Thymus (tissue), 11 donors: ENCODE data around the gene CNGA4. TPM values are rescaled to one million over a fixed set of nuclear protein-coding genes. Genes with fewer than 3 reads are reported as not detected.

Experiments
- DNase-seq, 9 donors: peaks; one replicate each; pipeline ENCODE4 v3.0.0-alpha.2; 2013; ENCODE audit warnings: low spot score in 9 of 9, low read depth in 6 of 9, missing footprints in 1 of 9
- H3K27ac ChIP-seq, 2 donors: one replicate each; pipeline ENCODE4 v1.5.1; 2013; ENCODE audit warnings: control low read depth in 1 of 2, low read depth in 1 of 2, low read length in 1 of 2, mild to moderate bottlenecking in 1 of 2, moderate library complexity in 1 of 2
- H3K27me3 ChIP-seq, 2 donors: one replicate each; pipeline ENCODE4 v1.5.1; 2013; ENCODE audit warnings: low read length in 1 of 2; ENCODE audit not compliant: control insufficient read depth in 2 of 2, insufficient read depth in 1 of 2
- H3K36me3 ChIP-seq, 2 donors: one replicate each; pipeline ENCODE4 v1.5.1; 2013; ENCODE audit warnings: low read length in 1 of 2, mild to moderate bottlenecking in 1 of 2, moderate library complexity in 1 of 2; ENCODE audit not compliant: control insufficient read depth in 2 of 2, insufficient read depth in 2 of 2
- H3K4me1 ChIP-seq, 2 donors: one replicate each; pipeline ENCODE4 v1.5.1; 2013; ENCODE audit warnings: low read length in 2 of 2; ENCODE audit not compliant: control insufficient read depth in 2 of 2, insufficient read depth in 2 of 2
- H3K4me3 ChIP-seq, 2 donors: one replicate each; pipeline ENCODE4 v1.5.1; 2013; ENCODE audit warnings: low read length in 2 of 2, control low read depth in 1 of 2, mild to moderate bottlenecking in 1 of 2
- H3K9me3 ChIP-seq, 2 donors: one replicate each; pipeline ENCODE4 v1.5.1; 2013; ENCODE audit warnings: low read length in 1 of 2, mild to moderate bottlenecking in 1 of 2; ENCODE audit not compliant: control insufficient read depth in 2 of 2, insufficient read depth in 1 of 2
- WGBS: extraction: QIAGEN DNeasy Blood & Tissue Kit; methylation state at CpG from one replicate; pipeline ENCODE4 v1.1.7; 2013; 5-methylcytosine and 5-hydroxymethylcytosine counted together
- polyA plus RNA-seq: library from polyadenylated mRNA; stranded (reverse); fragments of 200-250 nt; gene quantifications from one replicate; pipeline ENCODE4 v1.2.3, GENCODE V29; 2013
- total RNA-seq: library from RNA; stranded (reverse); fragments of 120-200 nt; gene quantifications from one replicate; pipeline ENCODE4 v1.2.4, GENCODE V29; 2013
- donor health status: healthy.

The CNGA4 gene
- total and polyA plus RNA-seq, 2 donors = 0.05 to 0.27 TPM

DNA sequence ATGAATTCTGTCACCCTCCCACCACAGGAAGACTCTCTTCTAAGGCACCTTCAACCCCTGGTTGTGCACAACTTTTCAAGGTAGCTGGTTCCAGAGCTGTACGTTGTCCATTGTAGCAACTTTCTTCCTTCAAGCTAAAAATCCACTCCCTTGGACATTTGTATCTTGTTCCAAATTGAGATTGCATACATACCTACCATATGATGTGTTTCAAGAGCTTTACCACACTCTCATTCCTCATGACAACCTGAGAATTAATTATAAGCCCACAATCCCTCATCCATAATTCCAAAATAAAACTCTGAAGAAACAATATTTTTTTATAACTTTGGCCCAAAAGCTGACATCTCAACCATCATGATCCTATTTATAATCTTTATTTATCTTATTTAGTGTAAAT lies 36.8 kb upstream of the CNGA4 start:
- Histone ChIP-seq H3K4me3 (no peak overlapping the region), H3K27ac (no peak overlapping the region), H3K4me1 (no peaks in the 10 kb centered on the region), H3K27me3 (no peaks in the 10 kb centered on the region), H3K9me3 (no peaks in the 10 kb centered on the region), H3K36me3 (peaks cover 3 to 4% of the 10 kb centered on the region in 2 donors)
- DNase-seq = no peak
- 97% methylated on average over 1 of the region's 1 CpG for WGBS

DNA sequence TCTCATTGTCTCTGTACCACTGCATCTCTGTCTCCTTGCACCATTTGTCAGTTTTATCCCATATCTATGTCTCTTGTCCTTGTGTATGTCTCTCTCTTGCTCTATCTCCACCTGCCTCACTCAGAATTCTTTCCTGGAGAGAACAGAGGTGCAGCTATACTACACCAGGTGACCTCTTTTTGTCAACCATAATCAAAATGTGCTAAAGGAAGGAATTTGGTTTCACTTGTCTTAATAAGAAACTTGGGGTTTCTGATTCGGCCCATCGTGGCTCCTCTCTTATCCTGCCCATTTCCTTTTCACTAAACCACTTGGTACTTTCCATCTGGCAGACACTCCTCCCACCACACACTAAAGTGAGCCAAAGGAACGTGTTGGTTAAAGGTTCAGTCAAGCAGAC lies 35.6 kb upstream of the CNGA4 start:
- H3K4me1 ChIP-seq = no peaks in the 10 kb centered on the region
- no peak for DNase-seq
- H3K36me3 ChIP-seq = peaks cover 3 to 10% of the 10 kb centered on the region in 2 donors
- H3K27ac ChIP-seq = no peak overlapping the region
- no peak overlapping the region for H3K4me3 ChIP-seq
- H3K27me3 ChIP-seq = no peaks in the 10 kb centered on the region
- H3K9me3 ChIP-seq = no peaks in the 10 kb centered on the region
- WGBS = 15% methylated on average over 3 of the region's 3 CpGs

DNA sequence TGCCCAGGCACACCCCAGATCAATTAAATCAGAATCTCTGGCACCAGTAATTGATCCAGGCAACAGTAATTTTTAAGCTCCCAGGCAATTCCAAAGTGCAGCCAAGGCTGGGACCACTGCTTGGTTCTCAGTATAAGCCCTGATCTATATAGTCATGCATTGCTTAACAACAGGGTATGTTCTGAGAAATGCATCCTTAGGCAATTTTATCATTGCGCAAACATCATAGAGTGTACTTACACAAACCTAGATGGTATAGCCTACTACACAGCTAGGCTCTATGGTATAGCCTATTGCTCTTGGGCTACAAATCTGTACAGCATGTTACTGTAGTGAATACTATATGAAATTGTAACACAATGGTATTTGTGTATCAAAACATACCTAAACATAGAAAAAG lies 34.2 kb upstream of the CNGA4 start:
- no peaks in the 10 kb centered on the region for H3K4me1 ChIP-seq
- 97% methylated on average over 1 of the region's 1 CpG for WGBS
- H3K4me3 ChIP-seq = no peak overlapping the region
- no peaks in the 10 kb centered on the region for H3K27me3 ChIP-seq
- DNase-seq = no peak
- H3K9me3 ChIP-seq = no peaks in the 10 kb centered on the region
- H3K27ac ChIP-seq = no peak overlapping the region
- peaks cover 5 to 13% of the 10 kb centered on the region in 2 donors for H3K36me3 ChIP-seq

DNA sequence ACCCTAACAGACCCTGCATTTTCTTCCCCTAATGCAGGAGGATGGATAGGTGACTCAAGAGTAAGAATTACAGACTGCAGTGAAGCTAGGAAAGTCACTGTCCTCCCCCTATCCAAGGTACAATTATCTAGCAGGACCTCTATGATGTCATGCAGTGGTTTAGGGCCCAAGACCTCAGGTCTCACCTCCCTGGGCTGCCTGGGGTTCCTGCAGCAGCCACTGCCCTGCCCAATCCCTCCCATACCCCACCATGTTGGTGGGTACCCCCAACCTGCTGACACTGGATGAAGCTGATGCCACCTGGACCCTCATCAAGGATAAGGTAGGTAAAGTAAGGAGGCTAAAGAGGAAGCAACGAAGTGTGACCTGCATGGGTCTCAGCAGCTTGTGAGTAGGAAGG lies 33.5 kb upstream of the CNGA4 start, which contains the start of gene C11orf42:
TSS of gene C11orf42 (plus strand) at position 192 of the 400 bp plus-strand sequence. CDS start at position 251, 59 bp downstream.
- WGBS = 100% methylated on average over 1 of the region's 1 CpG
- Histone ChIP-seq H3K36me3 (peaks cover 11 to 15% of the 10 kb centered on the region in 2 donors), H3K9me3 (no peaks in the 10 kb centered on the region), H3K27ac (no peak within 1 kb of the TSS), H3K4me3 (no peak within 1 kb of the TSS), H3K27me3 (no peaks in the 10 kb centered on the region), H3K4me1 (no peaks in the 10 kb centered on the region)
- DNase-seq = no peak

DNA sequence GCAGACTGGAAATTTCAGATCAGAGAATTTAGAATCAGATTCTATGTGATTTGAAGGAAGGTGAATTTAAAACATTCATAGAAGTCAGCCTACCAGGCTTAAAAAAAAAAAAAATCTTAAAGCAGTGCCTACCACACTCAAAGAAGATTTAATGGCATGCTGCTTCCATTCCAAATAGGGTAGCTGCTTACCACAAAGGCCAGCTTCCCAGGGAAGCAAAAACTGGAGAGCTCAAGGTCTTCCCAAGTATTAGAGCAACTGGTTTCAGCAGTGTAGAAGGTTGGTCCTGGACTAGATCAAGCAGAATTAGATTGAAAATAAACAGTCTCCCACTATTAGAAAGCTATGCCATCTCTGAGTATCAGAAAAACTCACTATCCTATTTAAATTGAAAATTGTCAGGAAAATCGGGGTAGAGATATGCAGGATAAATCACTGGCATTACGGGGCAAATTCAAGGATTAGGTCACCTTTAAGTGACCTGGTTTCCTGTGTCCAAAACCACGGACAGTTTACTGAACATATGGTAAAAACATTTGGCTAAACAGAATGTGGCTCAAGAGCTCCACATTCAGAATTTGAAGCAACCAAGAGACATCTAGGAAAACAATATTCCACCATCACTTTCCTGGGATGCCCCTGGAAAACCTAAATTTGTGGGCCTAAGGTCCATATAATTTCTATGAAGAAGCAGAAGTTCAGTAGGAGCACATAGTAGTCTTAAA lies 32.3 kb upstream of the CNGA4 start:
- no peaks in the 10 kb centered on the region for H3K4me1 ChIP-seq
- no peaks in the 10 kb centered on the region for H3K27me3 ChIP-seq
- no peak overlapping the region for H3K4me3 ChIP-seq
- no peak overlapping the region for H3K27ac ChIP-seq
- no peak for DNase-seq
- H3K36me3 ChIP-seq = peaks cover 21 to 26% of the 10 kb centered on the region in 2 donors
- H3K9me3 ChIP-seq = no peaks in the 10 kb centered on the region
- 96% methylated on average over 3 of the region's 3 CpGs for WGBS

DNA sequence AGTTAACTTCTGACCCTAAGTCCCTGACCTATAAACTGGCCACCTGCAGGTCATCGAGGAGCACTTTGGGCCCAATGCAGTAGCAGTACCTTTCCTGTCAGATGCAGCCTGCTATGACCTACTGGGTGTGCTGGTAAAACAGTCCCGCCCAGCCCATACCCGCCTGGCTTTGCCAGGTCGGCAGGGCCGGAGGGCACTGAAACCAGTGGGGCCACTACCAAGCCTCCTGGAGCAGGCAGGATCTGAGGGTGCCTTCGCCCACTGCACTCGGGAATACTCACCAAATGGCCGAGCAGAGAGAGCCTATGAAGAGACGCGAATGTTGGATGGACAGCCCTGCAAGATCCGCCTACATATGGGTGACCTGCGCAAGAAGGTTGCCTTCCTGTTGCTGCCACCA lies 29.1 kb upstream of the CNGA4 start:
- Histone ChIP-seq H3K36me3 (peaks cover 37 to 40% of the 10 kb centered on the region in 2 donors), H3K4me1 (no peaks in the 10 kb centered on the region), H3K4me3 (no peak overlapping the region), H3K27me3 (no peaks in the 10 kb centered on the region), H3K9me3 (no peaks in the 10 kb centered on the region), H3K27ac (no peak overlapping the region)
- no peak for DNase-seq
- WGBS = 96% methylated on average over 12 of the region's 12 CpGs

DNA sequence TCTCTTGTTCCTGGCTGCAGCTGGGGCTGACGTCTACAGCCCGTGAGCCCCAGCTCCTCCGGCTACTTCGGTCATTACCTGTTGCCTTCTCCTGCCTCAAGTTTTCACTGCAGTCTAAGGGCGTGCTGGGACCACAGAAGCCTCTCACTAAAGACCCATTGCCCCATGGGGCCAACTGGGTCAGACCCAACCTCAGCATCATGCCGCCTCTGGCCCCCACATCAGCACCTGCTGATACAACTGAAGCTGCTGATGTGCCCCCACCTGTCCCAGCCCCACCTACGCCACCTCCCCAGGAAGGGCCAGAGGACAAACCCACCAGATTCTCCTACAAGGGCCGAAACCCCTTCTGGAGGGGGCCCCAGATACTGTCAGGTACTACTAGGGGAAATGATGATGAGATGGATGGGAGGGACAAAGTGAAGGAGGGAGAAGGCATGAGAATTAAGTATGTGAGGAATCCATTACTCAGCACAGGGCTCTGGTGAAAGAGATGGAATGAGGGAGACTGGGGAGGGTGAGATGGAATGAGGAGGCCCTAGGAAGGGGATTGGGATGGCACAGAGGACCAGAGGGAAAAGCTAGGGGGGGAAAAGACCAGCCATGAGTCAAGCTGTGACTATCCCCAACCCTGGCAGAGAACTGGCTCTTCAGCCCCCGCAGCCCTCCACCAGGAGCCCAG lies 28.5 kb upstream of the CNGA4 start:
- H3K36me3 ChIP-seq = peaks cover 37 to 43% of the 10 kb centered on the region in 2 donors
- 96% methylated on average over 9 of the region's 9 CpGs for WGBS
- H3K27ac ChIP-seq = no peak overlapping the region

DNA sequence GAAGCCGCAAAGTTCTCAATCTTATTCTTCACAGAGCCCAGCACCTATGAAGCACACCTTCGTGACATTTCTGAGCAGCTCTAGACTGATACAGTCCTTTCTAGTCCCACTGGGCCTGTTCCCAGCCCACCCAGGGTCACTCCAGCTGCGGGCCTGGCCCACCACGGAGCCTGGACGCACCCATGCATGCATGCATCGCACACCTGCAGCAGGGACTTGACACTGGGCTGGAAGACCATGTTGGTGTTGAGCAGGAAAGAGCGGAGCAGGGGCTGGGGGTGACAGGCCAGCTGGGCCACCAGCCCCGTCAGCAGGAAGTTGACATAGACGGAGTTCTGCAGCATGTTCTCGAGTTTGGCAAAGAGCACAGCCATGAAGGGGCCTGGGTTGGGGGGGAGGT lies 24.4 kb upstream of the CNGA4 start:
- Histone ChIP-seq H3K36me3 (peaks cover 58 to 65% of the 10 kb centered on the region in 2 donors), H3K27ac (no peak overlapping the region), H3K4me1 (no peaks in the 10 kb centered on the region), H3K27me3 (no peaks in the 10 kb centered on the region), H3K9me3 (no peaks in the 10 kb centered on the region), H3K4me3 (no peak overlapping the region)
- 98% methylated on average over 10 of the region's 10 CpGs for WGBS
- no peak for DNase-seq

More for the DNA sequence above, 28.5 kb upstream of the CNGA4 start:
- Histone ChIP-seq H3K4me1 (no peaks in the 10 kb centered on the region), H3K27me3 (no peaks in the 10 kb centered on the region), H3K9me3 (no peaks in the 10 kb centered on the region), H3K4me3 (no peak overlapping the region)
- no peak for DNase-seq

DNA sequence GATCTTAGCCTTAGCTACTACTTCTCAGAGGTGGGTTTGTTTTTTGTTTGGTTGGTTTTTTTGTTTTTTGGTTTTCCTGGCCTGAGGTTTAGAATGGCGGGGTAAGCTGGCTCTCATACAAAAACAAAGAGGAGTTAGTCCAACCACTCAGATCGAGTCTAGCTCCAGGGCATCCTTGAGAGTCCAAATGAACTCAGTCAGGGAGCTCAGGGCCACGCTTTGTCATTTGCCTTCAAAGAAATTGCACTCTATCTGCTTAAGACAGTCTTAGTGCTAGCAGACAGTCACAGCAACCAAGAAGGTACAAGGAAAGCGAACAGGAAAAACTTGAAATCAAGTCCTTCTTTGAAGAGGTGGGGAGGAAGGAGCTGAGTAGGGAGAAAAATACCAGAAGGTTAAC lies 22.4 kb upstream of the CNGA4 start:
- no peaks in the 10 kb centered on the region for H3K4me1 ChIP-seq
- WGBS = 98% methylated on average over 4 of the region's 4 CpGs
- H3K4me3 ChIP-seq = no peak overlapping the region
- H3K36me3 ChIP-seq = peaks cover 53 to 58% of the 10 kb centered on the region in 2 donors
- H3K9me3 ChIP-seq = no peaks in the 10 kb centered on the region
- DNase-seq = no peak
- H3K27ac ChIP-seq = no peak overlapping the region
- no peaks in the 10 kb centered on the region for H3K27me3 ChIP-seq
